Peyer's patch (tissue), 4 donors: ENCODE data around the gene EMC8.

Experiments used
- POLR2A ChIP-seq, 2 donors: fragments of 450-650 bp; IDR thresholded peaks; one replicate each; pipeline ENCODE4 v1.5.1; 2017; ENCODE audit warnings: antibody characterized with exemption in 2 of 2, mild to moderate bottlenecking in 2 of 2, moderate library complexity in 2 of 2
- TF ChIP-seq, protein P1 (sequence below), 6 experiments: fragments of 450-650 bp in 4 of 6; fragments of 200-600 bp in 2 of 6; sonication (generic) in 1 of 6; IDR thresholded peaks; one replicate each; pipeline ENCODE4 v1.5.1; 2017 to 2019; ENCODE audit warnings: antibody characterized with exemption in 6 of 6, mild to moderate bottlenecking in 3 of 6, moderate library complexity in 1 of 6

DNA sequence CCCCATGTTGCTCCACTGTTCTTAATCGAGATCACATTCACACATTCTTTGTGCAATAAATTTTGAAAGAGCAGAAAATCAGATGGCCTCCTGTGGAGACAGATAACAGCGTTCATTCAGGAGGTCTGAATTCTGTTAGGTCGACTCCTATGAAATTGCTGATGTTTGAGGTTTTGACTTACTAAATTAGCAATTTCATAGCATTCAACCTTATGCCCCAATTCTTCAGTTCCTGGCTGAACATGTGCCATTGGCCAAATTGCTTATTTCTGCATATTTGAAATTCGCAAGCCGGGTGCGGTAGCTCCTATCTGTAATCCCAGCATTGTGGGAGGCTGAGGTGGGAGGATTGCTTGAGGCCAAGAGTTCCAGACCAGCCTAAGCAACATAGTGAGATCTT is 26.3 kb downstream of the EMC8 start:
- TF ChIP-seq, protein P1, sequence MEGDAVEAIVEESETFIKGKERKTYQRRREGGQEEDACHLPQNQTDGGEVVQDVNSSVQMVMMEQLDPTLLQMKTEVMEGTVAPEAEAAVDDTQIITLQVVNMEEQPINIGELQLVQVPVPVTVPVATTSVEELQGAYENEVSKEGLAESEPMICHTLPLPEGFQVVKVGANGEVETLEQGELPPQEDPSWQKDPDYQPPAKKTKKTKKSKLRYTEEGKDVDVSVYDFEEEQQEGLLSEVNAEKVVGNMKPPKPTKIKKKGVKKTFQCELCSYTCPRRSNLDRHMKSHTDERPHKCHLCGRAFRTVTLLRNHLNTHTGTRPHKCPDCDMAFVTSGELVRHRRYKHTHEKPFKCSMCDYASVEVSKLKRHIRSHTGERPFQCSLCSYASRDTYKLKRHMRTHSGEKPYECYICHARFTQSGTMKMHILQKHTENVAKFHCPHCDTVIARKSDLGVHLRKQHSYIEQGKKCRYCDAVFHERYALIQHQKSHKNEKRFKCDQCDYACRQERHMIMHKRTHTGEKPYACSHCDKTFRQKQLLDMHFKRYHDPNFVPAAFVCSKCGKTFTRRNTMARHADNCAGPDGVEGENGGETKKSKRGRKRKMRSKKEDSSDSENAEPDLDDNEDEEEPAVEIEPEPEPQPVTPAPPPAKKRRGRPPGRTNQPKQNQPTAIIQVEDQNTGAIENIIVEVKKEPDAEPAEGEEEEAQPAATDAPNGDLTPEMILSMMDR (IDR thresholded peaks at IDR 0.05), result no peak
- TF ChIP-seq POLR2A (IDR thresholded peaks at IDR 0.05), result no peak
